ENCODE results near the gene CTTNBP2NL.

- TF ChIP-seq, protein P1, sequence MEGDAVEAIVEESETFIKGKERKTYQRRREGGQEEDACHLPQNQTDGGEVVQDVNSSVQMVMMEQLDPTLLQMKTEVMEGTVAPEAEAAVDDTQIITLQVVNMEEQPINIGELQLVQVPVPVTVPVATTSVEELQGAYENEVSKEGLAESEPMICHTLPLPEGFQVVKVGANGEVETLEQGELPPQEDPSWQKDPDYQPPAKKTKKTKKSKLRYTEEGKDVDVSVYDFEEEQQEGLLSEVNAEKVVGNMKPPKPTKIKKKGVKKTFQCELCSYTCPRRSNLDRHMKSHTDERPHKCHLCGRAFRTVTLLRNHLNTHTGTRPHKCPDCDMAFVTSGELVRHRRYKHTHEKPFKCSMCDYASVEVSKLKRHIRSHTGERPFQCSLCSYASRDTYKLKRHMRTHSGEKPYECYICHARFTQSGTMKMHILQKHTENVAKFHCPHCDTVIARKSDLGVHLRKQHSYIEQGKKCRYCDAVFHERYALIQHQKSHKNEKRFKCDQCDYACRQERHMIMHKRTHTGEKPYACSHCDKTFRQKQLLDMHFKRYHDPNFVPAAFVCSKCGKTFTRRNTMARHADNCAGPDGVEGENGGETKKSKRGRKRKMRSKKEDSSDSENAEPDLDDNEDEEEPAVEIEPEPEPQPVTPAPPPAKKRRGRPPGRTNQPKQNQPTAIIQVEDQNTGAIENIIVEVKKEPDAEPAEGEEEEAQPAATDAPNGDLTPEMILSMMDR (IDR thresholded peaks at IDR 0.05) = no peak
- no peak for TF ChIP-seq ZFX (IDR thresholded peaks at IDR 0.05; ENCODE audit: borderline replicate concordance)
Observed at GRCh38 chr1:112391603-112391940, 4.4 kb upstream of the CTTNBP2NL start.

Measured in 22Rv1 (cell line).